ENCODE results near the gene KIRREL2.

- TF ChIP-seq CTCF (conservative IDR thresholded peaks at IDR 0.05; ENCODE audit: low read length) = no peak
- no peak for TF ChIP-seq EZH2phosphoT487 (IDR thresholded peaks at IDR 0.05; ENCODE audit: borderline replicate concordance)
These were observed 15.5 kb downstream of the KIRREL2 start for GRCh38 chr19:35872180-35872579.
